Osteoblast (primary cell): ENCODE data around the gene ERBIN. TPM values are rescaled to one million over a fixed set of nuclear protein-coding genes. Genes with fewer than 3 reads are reported as not detected.

ENCODE experiments used
- DNase-seq: peaks from one replicate; pipeline ENCODE4 v3.0.0; 2011; ENCODE audit warnings: low spot score, mixed read lengths; ENCODE audit not compliant: insufficient read length; ENCODE audit errors: missing footprints
- H2AFZ ChIP-seq: 2 replicates; pipeline ENCODE4 v1.6.0; 2011; ENCODE audit warnings: mild to moderate bottlenecking, low read length
- H3K27ac ChIP-seq: 2 replicates; pipeline ENCODE4 v1.5.1; 2011; ENCODE audit warnings: mild to moderate bottlenecking, low read depth, low read length, moderate library complexity
- H3K27me3 ChIP-seq: 2 replicates; pipeline ENCODE4 v1.6.0; 2012; ENCODE audit warnings: mild to moderate bottlenecking, control low read depth, inconsistent platforms, low read length, moderate library complexity; ENCODE audit not compliant: insufficient read depth
- H3K36me3 ChIP-seq: 2 replicates; pipeline ENCODE4 v1.5.1; 2011; ENCODE audit warnings: mild to moderate bottlenecking, low read length, control low read depth, moderate library complexity; ENCODE audit not compliant: insufficient read depth
- H3K4me1 ChIP-seq: 2 replicates; pipeline ENCODE4 v1.5.1; 2011; ENCODE audit warnings: mild to moderate bottlenecking, low read length, control low read depth, moderate library complexity; ENCODE audit not compliant: insufficient read depth
- H3K4me2 ChIP-seq: 2 replicates; pipeline ENCODE4 v1.6.0; 2011; ENCODE audit warnings: mild to moderate bottlenecking, low read length; ENCODE audit not compliant: insufficient read depth
- H3K4me3 ChIP-seq: fragments of 200-600 bp; sonication (generic); 3 replicates; pipeline ENCODE4 v1.5.1; 2012; ENCODE audit warnings: mild to moderate bottlenecking, low read length, inconsistent platforms; ENCODE audit not compliant: insufficient read depth
- H3K79me2 ChIP-seq: 2 replicates; pipeline ENCODE4 v1.6.0; 2012; ENCODE audit warnings: mild to moderate bottlenecking, low read length, control low read depth, inconsistent platforms; ENCODE audit not compliant: insufficient read depth
- H3K9me3 ChIP-seq: 2 replicates; pipeline ENCODE4 v1.5.1; 2011; ENCODE audit warnings: low read depth, low read length, control low read depth
- H4K20me1 ChIP-seq: 2 replicates; pipeline ENCODE4 v1.6.0; 2012; ENCODE audit warnings: mild to moderate bottlenecking, low read length, control low read depth; ENCODE audit not compliant: insufficient read depth
- CTCF ChIP-seq: IDR thresholded peaks from 2 replicates; pipeline ENCODE4 v1.5.1; 2011; ENCODE audit warnings: mild to moderate bottlenecking, low read depth, low read length, moderate library complexity; ENCODE audit errors: extremely low read depth
- total RNA-seq: library from RNA; depleted of rRNA; stranded (reverse); fragments of >200 nt; gene quantifications from 2 replicates; pipeline ENCODE4 v1.2.3, GENCODE V29; 2012

The ERBIN gene
- total RNA-seq, 1 donor: 199 TPM

- DNase-seq: no peak
These were observed 55.7 kb downstream of the ERBIN start for GRCh38 chr5:65981969-65982619.

GRCh38 chr5:65982635-65983034 is 56.3 kb downstream of the ERBIN start:
- Histone ChIP-seq H3K4me2 (no peak overlapping the region), H3K79me2 (peaks cover 98% of the 10 kb centered on the region), H3K27ac (peak overlapping the region; percentile 30), H3K27me3 (no peaks in the 10 kb centered on the region), H3K9me3 (no peaks in the 10 kb centered on the region), H4K20me1 (peaks cover 75% of the 10 kb centered on the region), H3K4me3 (no peak overlapping the region), H2AFZ (no peak overlapping the region), H3K4me1 (peaks cover 26% of the 10 kb centered on the region), H3K36me3 (peaks cover 6% of the 10 kb centered on the region)
- no peak for DNase-seq
- no peak for TF ChIP-seq CTCF

More at GRCh38 chr5:65981969-65982619, 55.7 kb downstream of the ERBIN start:
- Histone ChIP-seq H3K27ac (peak overlapping the region; percentile 18), H3K36me3 (peaks cover 6% of the 10 kb centered on the region), H3K79me2 (peaks cover 93% of the 10 kb centered on the region), H3K4me2 (no peak overlapping the region), H2AFZ (no peak overlapping the region), H3K9me3 (no peaks in the 10 kb centered on the region), H3K4me1 (peaks cover 26% of the 10 kb centered on the region), H3K27me3 (no peaks in the 10 kb centered on the region), H3K4me3 (no peak overlapping the region), H4K20me1 (peaks cover 70% of the 10 kb centered on the region)
- no peak for TF ChIP-seq CTCF

- DNase-seq: no peak
- no peak for TF ChIP-seq CTCF
These were observed 57.9 kb downstream of the ERBIN start for GRCh38 chr5:65984098-65984885.

GRCh38 chr5:65986050-65986451 is 59.7 kb downstream of the ERBIN start:
- Histone ChIP-seq H3K4me3 (no peak overlapping the region), H3K27me3 (no peaks in the 10 kb centered on the region), H3K9me3 (no peaks in the 10 kb centered on the region), H3K4me1 (peaks cover 21% of the 10 kb centered on the region), H3K27ac (peak overlapping the region; percentile 30), H3K36me3 (peaks cover 3% of the 10 kb centered on the region), H3K4me2 (peak overlapping the region; percentile 64), H4K20me1 (peaks cover 81% of the 10 kb centered on the region), H2AFZ (no peak overlapping the region), H3K79me2 (peaks cover 98% of the 10 kb centered on the region)
- TF ChIP-seq CTCF: no peak
- peak; percentile 91 for DNase-seq

More at GRCh38 chr5:65984098-65984885, 57.9 kb downstream of the ERBIN start:
- H3K9me3 ChIP-seq: no peaks in the 10 kb centered on the region
- peaks cover 75% of the 10 kb centered on the region for H4K20me1 ChIP-seq
- no peak overlapping the region for H3K4me3 ChIP-seq
- H3K27ac ChIP-seq: no peak overlapping the region
- H3K4me1 ChIP-seq: peaks cover 21% of the 10 kb centered on the region
- H3K4me2 ChIP-seq: no peak overlapping the region
- peaks cover 99% of the 10 kb centered on the region for H3K79me2 ChIP-seq
- H3K27me3 ChIP-seq: no peaks in the 10 kb centered on the region
- H3K36me3 ChIP-seq: no peaks in the 10 kb centered on the region
- H2AFZ ChIP-seq: no peak overlapping the region
